Renal cortex interstitium (tissue), 11 donors: Measurements from ENCODE around the gene GRID1. TPM values are rescaled to one million over a fixed set of nuclear protein-coding genes. Genes with fewer than 3 reads are reported as not detected.
A peak's percentile ranks its signal among the peaks of the same experiment; 100 is the strongest.

Experiments used
- DNase-seq, 11 donors: peaks; one replicate each; pipeline ENCODE4 v3.0.0-alpha.2; 2013; ENCODE audit warnings: low read depth in 9 of 11, low spot score in 4 of 11; ENCODE audit errors: extremely low read depth in 1 of 11
- polyA plus RNA-seq, 3 donors: library from polyadenylated mRNA; unstranded; fragments of 120-200 nt; gene quantifications; one replicate each; pipeline ENCODE4 v1.2.1, GENCODE V29; 2013; ENCODE audit not compliant: insufficient read length in 3 of 3

The GRID1 gene
- polyA plus RNA-seq, 3 donors, result 1.6 to 1.8 (median 1.6) TPM

GRCh38 chr10:86172301-86172700 is 194.3 kb downstream of the GRID1 start:
- no peak for DNase-seq

GRCh38 chr10:86170255-86171108 is 196.1 kb downstream of the GRID1 start:
- DNase-seq, result no peak

GRCh38 chr10:86169506-86170254 is 196.9 kb downstream of the GRID1 start:
- DNase-seq, result no peak

GRCh38 chr10:86169066-86169465 is 197.5 kb downstream of the GRID1 start:
- DNase-seq, result no peak

- no peak for DNase-seq
Observed at GRCh38 chr10:86168256-86168655, 198.3 kb downstream of the GRID1 start.

GRCh38 chr10:86167762-86168128 is 198.8 kb downstream of the GRID1 start:
- DNase-seq, result no peak

- DNase-seq, result no peak
Observed at GRCh38 chr10:86167121-86167761, 199.4 kb downstream of the GRID1 start.

GRCh38 chr10:86165666-86166065 is 200.9 kb downstream of the GRID1 start:
- no peak for DNase-seq

- no peak for DNase-seq
Observed at GRCh38 chr10:86164960-86165630, 201.5 kb downstream of the GRID1 start.

GRCh38 chr10:86164174-86164774 is 202.3 kb downstream of the GRID1 start:
- DNase-seq, result peak in 1 of 11 donors; percentile 28

- peak in 1 of 11 donors; percentile 35 for DNase-seq
Observed at GRCh38 chr10:86163522-86164173, 202.9 kb downstream of the GRID1 start.

GRCh38 chr10:86162696-86163400 is 203.7 kb downstream of the GRID1 start:
- no peak for DNase-seq

- DNase-seq, result no peak
Observed at GRCh38 chr10:86162036-86162435, 204.6 kb downstream of the GRID1 start.

GRCh38 chr10:86160890-86161585 is 205.6 kb downstream of the GRID1 start:
- DNase-seq, result no peak

GRCh38 chr10:86159797-86160196 is 206.8 kb downstream of the GRID1 start:
- DNase-seq, result no peak

GRCh38 chr10:86155054-86155921 is 211.3 kb downstream of the GRID1 start:
- DNase-seq, result no peak
